Measurements from ENCODE around the gene CERS3. TPM values are rescaled to one million over a fixed set of nuclear protein-coding genes. Genes with fewer than 3 reads are reported as not detected.
"Not testable (repeated sequence)": the region's sequence is repeated elsewhere in the genome, so short reads cannot be mapped to it uniquely, and the experiment has no call there.

The CERS3 gene
- polyA plus RNA-seq, 1 donor = 0.15 TPM

DNA sequence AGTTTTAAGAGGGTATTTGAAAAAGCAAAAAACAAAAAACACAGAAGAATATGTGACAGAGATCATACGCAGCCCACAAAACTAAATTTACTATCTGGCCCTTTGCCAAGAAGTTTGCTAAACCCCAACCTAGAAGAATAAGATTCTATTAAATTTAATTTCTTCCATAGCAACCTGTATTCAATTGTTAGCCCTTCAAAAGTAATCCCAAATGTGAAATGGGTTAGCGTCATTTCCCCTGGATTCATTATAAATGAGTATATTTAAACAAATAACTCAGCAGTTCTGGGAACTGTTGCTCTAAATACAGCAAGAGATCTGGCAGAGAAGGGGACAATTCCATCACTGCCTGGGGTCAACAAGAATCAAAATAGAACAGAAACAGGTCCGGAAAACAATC, 56.8 kb downstream of the CERS3 start:
- Histone ChIP-seq H3K27me3 (ENCODE audit: control insufficient read depth, insufficient read depth, low read length) (no peaks in the 10 kb centered on the region), H3K36me3 (ENCODE audit: control insufficient read depth, insufficient read depth, low read length) (no peaks in the 10 kb centered on the region), H3K9me3 (ENCODE audit: control insufficient read depth, low read depth, low read length) (no peaks in the 10 kb centered on the region), H3K4me1 (ENCODE audit: control insufficient read depth, insufficient read depth, low read length) (no peaks in the 10 kb centered on the region), H3K4me3 (ENCODE audit: low read length) (no peak overlapping the region), H3K27ac (ENCODE audit: low read length) (no peak overlapping the region)
- WGBS (ENCODE audit: insufficient coverage, low lambda C conversion rate) = 83% methylated on average over 1 of the region's 3 CpGs
- DNase-seq = no peak

DNA sequence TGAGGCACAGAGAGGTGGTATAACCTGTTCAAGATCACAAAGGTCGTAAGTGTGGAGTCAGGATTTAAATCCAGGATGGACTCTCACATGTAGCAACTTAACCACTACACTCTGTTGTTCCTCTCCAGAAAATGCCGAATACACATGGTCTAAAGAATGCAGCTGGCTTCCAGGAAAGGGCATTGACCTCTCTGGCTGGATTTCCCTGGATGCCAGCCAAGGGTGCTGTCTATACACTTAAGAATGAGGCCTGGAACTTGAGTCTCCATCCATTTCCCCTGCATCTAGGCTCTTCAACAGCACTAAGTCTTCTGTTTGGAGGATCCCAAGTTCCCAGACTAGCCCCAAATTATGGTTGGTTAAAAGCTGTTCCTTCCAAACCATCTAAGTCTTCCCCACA, 60.5 kb downstream of the CERS3 start:
- H3K27me3 ChIP-seq (ENCODE audit: control insufficient read depth, insufficient read depth, low read length) = no peaks in the 10 kb centered on the region
- H3K4me1 ChIP-seq (ENCODE audit: control insufficient read depth, insufficient read depth, low read length) = no peaks in the 10 kb centered on the region
- DNase-seq = peak; percentile 12 to 50
- no peaks in the 10 kb centered on the region for H3K9me3 ChIP-seq (ENCODE audit: control insufficient read depth, low read depth, low read length)
- H3K27ac ChIP-seq (ENCODE audit: low read length) = no peak overlapping the region
- H3K4me3 ChIP-seq (ENCODE audit: low read length) = no peak overlapping the region
- WGBS (ENCODE audit: insufficient coverage, low lambda C conversion rate) = no CpG with 5 or more reads among the region's 2 CpGs
- H3K36me3 ChIP-seq (ENCODE audit: control insufficient read depth, insufficient read depth, low read length) = no peaks in the 10 kb centered on the region

DNA sequence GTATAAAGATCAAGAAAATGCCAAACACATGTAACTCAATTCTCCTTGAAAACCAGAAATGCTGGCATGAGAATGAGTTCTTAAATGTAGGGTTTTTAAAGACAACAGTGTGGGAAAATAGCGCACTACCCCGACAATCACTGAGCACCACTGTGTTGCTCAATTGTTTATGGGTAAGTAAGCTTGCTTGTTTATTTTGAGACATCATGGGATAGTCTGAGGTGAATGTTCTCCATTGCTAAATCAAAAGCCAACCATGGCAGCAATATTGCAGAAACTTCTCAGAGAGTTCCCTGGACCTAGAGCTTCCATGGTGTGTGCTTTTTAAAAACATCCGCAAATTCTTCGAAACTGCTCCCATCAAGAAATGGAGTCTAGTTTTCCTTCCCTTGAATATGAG, 62.7 kb downstream of the CERS3 start:
- no peak for DNase-seq
- no peak overlapping the region for H3K4me3 ChIP-seq (ENCODE audit: low read length)
- H3K27ac ChIP-seq (ENCODE audit: low read length) = no peak overlapping the region
- no peaks in the 10 kb centered on the region for H3K36me3 ChIP-seq (ENCODE audit: control insufficient read depth, insufficient read depth, low read length)
- no peaks in the 10 kb centered on the region for H3K27me3 ChIP-seq (ENCODE audit: control insufficient read depth, insufficient read depth, low read length)
- H3K9me3 ChIP-seq (ENCODE audit: control insufficient read depth, low read depth, low read length) = no peaks in the 10 kb centered on the region
- no CpG with 5 or more reads among the region's 4 CpGs for WGBS (ENCODE audit: insufficient coverage, low lambda C conversion rate)
- H3K4me1 ChIP-seq (ENCODE audit: control insufficient read depth, insufficient read depth, low read length) = no peaks in the 10 kb centered on the region

DNA sequence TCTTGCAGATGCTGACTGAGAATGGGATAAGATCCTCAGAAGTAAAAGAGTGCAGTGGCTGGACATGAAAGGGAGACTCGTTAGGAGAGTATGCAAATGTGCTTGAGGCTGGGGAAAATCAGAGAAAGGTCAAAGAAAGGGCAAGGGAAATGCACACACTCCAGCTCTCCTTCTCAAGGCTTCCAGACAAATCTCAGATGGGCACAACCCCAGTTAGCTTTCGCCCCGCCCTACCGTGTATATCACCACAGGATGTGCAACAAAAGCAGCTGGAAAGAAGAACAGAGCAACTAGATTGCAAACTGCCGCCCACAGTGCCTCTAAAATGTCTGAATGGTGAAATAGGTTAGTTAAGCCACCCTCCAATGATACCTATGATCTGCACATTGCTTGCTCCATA, 63.9 kb downstream of the CERS3 start:
- Histone ChIP-seq H3K9me3 (ENCODE audit: control insufficient read depth, low read depth, low read length) (no peaks in the 10 kb centered on the region), H3K4me3 (ENCODE audit: low read length) (no peak overlapping the region), H3K4me1 (ENCODE audit: control insufficient read depth, insufficient read depth, low read length) (no peaks in the 10 kb centered on the region), H3K27me3 (ENCODE audit: control insufficient read depth, insufficient read depth, low read length) (no peaks in the 10 kb centered on the region), H3K27ac (ENCODE audit: low read length) (no peak overlapping the region), H3K36me3 (ENCODE audit: control insufficient read depth, insufficient read depth, low read length) (no peaks in the 10 kb centered on the region)
- 0% methylated on average over 1 of the region's 5 CpGs for WGBS (ENCODE audit: insufficient coverage, low lambda C conversion rate)
- DNase-seq = no peak

DNA sequence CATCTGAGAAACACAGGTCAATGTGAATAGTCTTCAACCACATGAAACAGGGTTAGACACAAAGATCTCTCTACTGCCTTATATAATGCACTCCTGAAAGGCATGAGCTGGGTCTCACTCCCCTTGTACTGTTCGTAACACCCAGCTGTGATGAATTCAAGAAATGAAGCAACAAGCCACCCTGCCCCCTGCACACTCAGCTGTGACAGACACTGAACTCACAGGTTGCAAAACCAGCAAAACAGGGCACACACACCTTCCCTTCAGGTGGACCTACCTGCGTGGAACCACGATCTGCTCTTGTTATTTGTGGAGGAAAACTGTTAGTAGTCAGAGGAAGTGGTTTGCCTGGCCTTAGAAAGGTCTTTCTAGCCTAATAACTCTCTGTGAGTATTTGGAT, 64.5 kb downstream of the CERS3 start:
- WGBS (ENCODE audit: insufficient coverage, low lambda C conversion rate) = no CpG with 5 or more reads among the region's 3 CpGs

DNA sequence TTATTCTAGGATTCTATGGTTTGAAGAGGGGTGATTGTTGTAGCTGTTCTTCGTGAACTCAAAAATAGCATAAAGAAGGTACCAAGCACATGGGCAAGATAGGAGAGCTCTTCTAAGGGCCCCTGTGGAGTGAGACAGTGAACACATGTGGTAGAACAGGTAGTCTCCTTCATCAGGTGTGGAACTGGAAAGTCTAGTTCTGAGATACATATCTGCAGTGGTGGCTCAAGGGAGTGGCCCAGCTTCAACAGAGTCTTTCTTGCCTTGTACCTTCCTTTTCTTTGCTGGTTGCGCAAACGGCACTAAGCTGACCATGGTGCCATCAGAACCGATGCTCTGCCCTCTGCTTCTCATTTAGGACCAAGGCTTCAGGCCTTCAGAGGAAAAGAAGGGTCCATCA, 65.2 kb downstream of the CERS3 start:
- no peaks in the 10 kb centered on the region for H3K36me3 ChIP-seq (ENCODE audit: control insufficient read depth, insufficient read depth, low read length)
- H3K4me3 ChIP-seq (ENCODE audit: low read length) = no peak overlapping the region
- no peaks in the 10 kb centered on the region for H3K27me3 ChIP-seq (ENCODE audit: control insufficient read depth, insufficient read depth, low read length)
- no peak overlapping the region for H3K27ac ChIP-seq (ENCODE audit: low read length)
- no peaks in the 10 kb centered on the region for H3K9me3 ChIP-seq (ENCODE audit: control insufficient read depth, low read depth, low read length)
- WGBS (ENCODE audit: insufficient coverage, low lambda C conversion rate) = no CpG with 5 or more reads among the region's 4 CpGs
- H3K4me1 ChIP-seq (ENCODE audit: control insufficient read depth, insufficient read depth, low read length) = no peaks in the 10 kb centered on the region
- DNase-seq = no peak

More for the DNA sequence above, 64.5 kb downstream of the CERS3 start:
- Histone ChIP-seq H3K4me1 (ENCODE audit: control insufficient read depth, insufficient read depth, low read length) (no peaks in the 10 kb centered on the region), H3K27ac (ENCODE audit: low read length) (no peak overlapping the region), H3K9me3 (ENCODE audit: control insufficient read depth, low read depth, low read length) (no peaks in the 10 kb centered on the region), H3K4me3 (ENCODE audit: low read length) (no peak overlapping the region), H3K27me3 (ENCODE audit: control insufficient read depth, insufficient read depth, low read length) (no peaks in the 10 kb centered on the region), H3K36me3 (ENCODE audit: control insufficient read depth, insufficient read depth, low read length) (no peaks in the 10 kb centered on the region)
- no peak for DNase-seq

DNA sequence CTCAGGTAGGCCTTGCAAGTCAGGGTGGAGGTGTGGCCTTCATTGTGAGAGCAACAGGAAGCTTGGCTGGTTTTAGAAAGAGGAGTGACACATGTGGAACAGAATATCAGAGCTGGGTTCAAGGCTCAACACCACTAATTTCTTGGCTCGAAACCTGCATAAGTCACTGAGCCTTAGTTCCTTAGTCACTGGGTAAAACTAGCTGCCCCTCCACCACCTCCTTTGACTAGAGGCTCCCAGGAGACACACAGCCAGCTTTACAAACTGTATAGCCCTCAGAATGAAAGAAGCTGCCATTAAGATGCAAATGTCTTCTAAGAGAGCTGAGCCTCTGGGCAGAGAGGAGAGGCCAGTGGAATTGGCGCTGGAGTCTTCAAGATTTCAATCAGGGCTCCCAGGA, 67.7 kb downstream of the CERS3 start:
- no peak for DNase-seq
- Histone ChIP-seq H3K36me3 (ENCODE audit: control insufficient read depth, insufficient read depth, low read length) (no peaks in the 10 kb centered on the region), H3K27me3 (ENCODE audit: control insufficient read depth, insufficient read depth, low read length) (no peaks in the 10 kb centered on the region), H3K27ac (ENCODE audit: low read length) (no peak overlapping the region), H3K9me3 (ENCODE audit: control insufficient read depth, low read depth, low read length) (no peaks in the 10 kb centered on the region), H3K4me3 (ENCODE audit: low read length) (no peak overlapping the region), H3K4me1 (ENCODE audit: control insufficient read depth, insufficient read depth, low read length) (no peaks in the 10 kb centered on the region)
- no CpG with 5 or more reads among the region's 2 CpGs for WGBS (ENCODE audit: insufficient coverage, low lambda C conversion rate)

DNA sequence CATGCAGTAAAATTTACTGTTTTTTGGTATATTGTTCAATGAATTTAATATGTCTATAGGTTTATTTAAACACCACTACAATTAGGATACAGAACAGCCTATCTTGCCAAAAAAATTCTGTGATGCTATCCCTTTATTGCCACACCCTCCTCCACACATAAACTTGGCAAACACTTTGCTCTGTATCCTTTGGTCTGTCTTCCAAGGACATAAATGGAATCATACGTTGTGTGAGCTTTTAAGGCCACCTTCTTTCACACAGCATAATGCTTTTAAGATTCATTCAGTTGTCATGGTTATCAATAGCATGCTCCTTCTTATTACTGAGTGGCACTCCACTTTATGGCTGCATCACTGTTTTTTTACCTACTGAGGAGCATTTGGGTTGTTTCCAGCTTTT, 71.5 kb downstream of the CERS3 start:
- WGBS (ENCODE audit: insufficient coverage, low lambda C conversion rate) = 100% methylated on average over 1 of the region's 1 CpG
- Histone ChIP-seq H3K36me3 (ENCODE audit: control insufficient read depth, insufficient read depth, low read length) (no peaks in the 10 kb centered on the region), H3K27me3 (ENCODE audit: control insufficient read depth, insufficient read depth, low read length) (no peaks in the 10 kb centered on the region), H3K27ac (ENCODE audit: low read length) (no peak overlapping the region), H3K4me3 (ENCODE audit: low read length) (no peak overlapping the region), H3K4me1 (ENCODE audit: control insufficient read depth, insufficient read depth, low read length) (no peaks in the 10 kb centered on the region), H3K9me3 (ENCODE audit: control insufficient read depth, low read depth, low read length) (no peaks in the 10 kb centered on the region)
- no peak for DNase-seq

DNA sequence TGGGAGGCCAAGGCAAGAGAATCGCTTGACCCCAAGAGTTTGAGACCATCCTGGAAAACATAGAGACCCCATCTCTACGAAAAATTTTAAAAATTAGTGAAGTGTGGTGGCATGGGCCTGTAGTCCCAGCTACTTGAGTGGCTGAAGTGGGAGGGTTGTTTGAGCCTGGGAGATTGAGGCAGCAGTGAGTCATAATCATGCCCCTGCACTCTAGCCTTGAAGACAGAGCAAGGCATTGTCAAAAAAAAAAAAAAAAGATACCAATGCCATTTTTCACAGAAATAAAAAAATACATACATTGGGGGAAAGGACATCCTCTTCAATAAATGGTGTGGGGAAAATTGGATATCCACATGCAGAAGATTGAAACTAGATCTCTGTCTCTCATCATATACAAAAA, 74.6 kb downstream of the CERS3 start:
- no peaks in the 10 kb centered on the region for H3K4me1 ChIP-seq (ENCODE audit: control insufficient read depth, insufficient read depth, low read length)
- no peaks in the 10 kb centered on the region for H3K36me3 ChIP-seq (ENCODE audit: control insufficient read depth, insufficient read depth, low read length)
- no peak overlapping the region for H3K4me3 ChIP-seq (ENCODE audit: low read length)
- no peaks in the 10 kb centered on the region for H3K27me3 ChIP-seq (ENCODE audit: control insufficient read depth, insufficient read depth, low read length)
- no CpG with 5 or more reads among the region's 2 CpGs for WGBS (ENCODE audit: insufficient coverage, low lambda C conversion rate)
- no peak for DNase-seq
- no peak overlapping the region for H3K27ac ChIP-seq (ENCODE audit: low read length)
- no peaks in the 10 kb centered on the region for H3K9me3 ChIP-seq (ENCODE audit: control insufficient read depth, low read depth, low read length)

DNA sequence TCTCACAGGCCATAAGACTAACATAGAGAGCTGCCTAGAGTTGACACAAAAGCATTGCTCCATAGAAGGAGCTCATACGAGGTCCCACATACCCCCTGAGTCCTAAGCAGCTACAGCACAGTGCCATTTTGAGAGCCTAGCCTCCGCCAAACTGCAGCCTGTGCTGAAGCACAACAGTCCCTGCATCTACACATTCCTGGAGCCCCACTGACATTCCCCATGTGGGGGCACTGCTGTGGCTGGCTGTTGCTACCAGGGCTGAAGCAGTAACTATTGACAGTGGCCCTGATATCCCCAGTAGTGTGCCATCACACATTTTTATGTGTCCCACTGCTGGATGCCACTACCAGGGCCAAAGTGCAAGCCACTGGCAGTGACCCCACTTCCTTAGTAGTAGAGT, 80.3 kb downstream of the CERS3 start:
- no peak for DNase-seq
- H3K4me3 ChIP-seq (ENCODE audit: low read length) = no peak overlapping the region
- no CpG with 5 or more reads among the region's 2 CpGs for WGBS (ENCODE audit: insufficient coverage, low lambda C conversion rate)
- H3K27me3 ChIP-seq (ENCODE audit: control insufficient read depth, insufficient read depth, low read length) = no peaks in the 10 kb centered on the region
- H3K27ac ChIP-seq (ENCODE audit: low read length) = no peak overlapping the region
- no peaks in the 10 kb centered on the region for H3K36me3 ChIP-seq (ENCODE audit: control insufficient read depth, insufficient read depth, low read length)
- no peaks in the 10 kb centered on the region for H3K4me1 ChIP-seq (ENCODE audit: control insufficient read depth, insufficient read depth, low read length)
- no peaks in the 10 kb centered on the region for H3K9me3 ChIP-seq (ENCODE audit: control insufficient read depth, low read depth, low read length)

DNA sequence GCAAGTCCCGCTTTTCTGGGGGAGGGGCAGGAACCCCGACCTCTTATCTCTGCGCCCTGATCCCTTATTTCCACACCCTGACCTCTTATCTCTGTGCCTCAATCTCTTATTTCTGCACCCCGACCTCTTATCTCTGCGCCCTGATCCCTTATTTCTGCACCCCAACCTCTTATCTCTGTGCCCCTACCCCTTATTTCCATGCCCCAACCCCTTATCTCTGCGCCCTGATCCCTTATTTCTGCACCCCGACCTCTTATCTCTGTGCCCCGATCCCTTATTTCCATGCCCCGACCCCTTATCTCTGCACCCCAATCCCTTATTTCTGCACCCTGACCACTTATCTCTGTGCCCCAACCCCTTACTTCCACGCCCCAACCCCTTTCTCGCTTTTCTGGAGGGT, 87.7 kb downstream of the CERS3 start:
- 85% methylated on average over 5 of the region's 11 CpGs for WGBS (ENCODE audit: insufficient coverage, low lambda C conversion rate)
- not testable (repeated sequence) for H3K4me3 ChIP-seq (ENCODE audit: low read length); H3K36me3 ChIP-seq (ENCODE audit: control insufficient read depth, insufficient read depth, low read length); H3K27ac ChIP-seq (ENCODE audit: low read length); H3K27me3 ChIP-seq (ENCODE audit: control insufficient read depth, insufficient read depth, low read length); H3K4me1 ChIP-seq (ENCODE audit: control insufficient read depth, insufficient read depth, low read length); H3K9me3 ChIP-seq (ENCODE audit: control insufficient read depth, low read depth, low read length); DNase-seq
